AG09309 (cell line): Measurements from ENCODE around the gene ANK2.

Experiments
- DNase-seq: peaks from one replicate; pipeline ENCODE4 v3.0.0-alpha.2; 2010; ENCODE audit warnings: low read depth
- H3K4me3 ChIP-seq: 2 replicates; pipeline ENCODE4 v1.5.1; 2011; ENCODE audit warnings: mild to moderate bottlenecking, low read depth, low read length, moderate library complexity; ENCODE audit not compliant: control insufficient read depth
- CTCF ChIP-seq: IDR thresholded peaks from 2 replicates; pipeline ENCODE4 v1.5.1; 2011; ENCODE audit warnings: mild to moderate bottlenecking, low read depth, low read length, inconsistent platforms; ENCODE audit not compliant: insufficient read depth, control insufficient read depth; ENCODE audit errors: missing control alignments

ANK2 gene

GRCh38 chr4:113398441-113399143, 349.1 kb downstream of the ANK2 start:
- no peak for DNase-seq
- TF ChIP-seq CTCF: no peak
- H3K4me3 ChIP-seq: no peak overlapping the region

GRCh38 chr4:113404167-113404571, 354.7 kb downstream of the ANK2 start:
- no peak overlapping the region for H3K4me3 ChIP-seq
- DNase-seq: no peak
- TF ChIP-seq CTCF: no peak

- TF ChIP-seq CTCF: no peak
- H3K4me3 ChIP-seq: no peak overlapping the region
- DNase-seq: no peak
Measured at GRCh38 chr4:113404841-113405240, 355.4 kb downstream of the ANK2 start.

GRCh38 chr4:113405874-113406722, 356.6 kb downstream of the ANK2 start:
- TF ChIP-seq CTCF: no peak
- DNase-seq: no peak
- no peak overlapping the region for H3K4me3 ChIP-seq

- H3K4me3 ChIP-seq: no peak overlapping the region
- DNase-seq: no peak
- no peak for TF ChIP-seq CTCF
Measured at GRCh38 chr4:113406723-113407016, 357.2 kb downstream of the ANK2 start.

- no peak overlapping the region for H3K4me3 ChIP-seq
- TF ChIP-seq CTCF: no peak
Measured at GRCh38 chr4:113407409-113407808, 358.0 kb downstream of the ANK2 start.

More at GRCh38 chr4:113407409-113407808, 358.0 kb downstream of the ANK2 start:
- no peak for DNase-seq
